H1 (cell line): ENCODE data around the gene DDX51. TPM values are rescaled to one million over a fixed set of nuclear protein-coding genes. Genes with fewer than 3 reads are reported as not detected.

ENCODE experiments used
- CBX5 ChIP-seq: fragments of 300-800, 300-1000 bp; sonication (generic); IDR thresholded peaks from 2 replicates; pipeline ENCODE4 v1.7.1; 2016; ENCODE audit warnings: antibody characterized with exemption, low read length, low read depth
- E2F6 ChIP-seq: IDR thresholded peaks from 2 replicates; pipeline ENCODE4 v1.6.1; 2012; ENCODE audit warnings: inconsistent platforms
- SRF ChIP-seq: IDR thresholded peaks from 2 replicates; pipeline ENCODE4 v1.6.1; 2011; ENCODE audit warnings: mild to moderate bottlenecking, low read depth, low read length, moderate library complexity
- USF2 ChIP-seq: IDR thresholded peaks from 2 replicates; pipeline ENCODE4 v1.6.1; 2011; ENCODE audit warnings: low read length, improper control_type of control experiment
- polyA plus RNA-seq, 7 experiments: library from polyadenylated mRNA; depleted of rRNA in 3 of 7; stranded (reverse) in 5 of 7; unstranded in 2 of 7; fragments of >200 nt in 5 of 7; fragments of 200-250 nt in 2 of 7; gene quantifications; 1 replicate in 5 of 7; 2 replicates in 1 of 7; 4 replicates in 1 of 7; pipeline versions ENCODE4 v1.2.1 to v1.2.3, GENCODE V29; 2011 to 2013; ENCODE audit warnings: missing spikeins in 2 of 7, mixed read lengths in 2 of 7
- total RNA-seq: library from RNA; stranded (reverse); fragmentation: NEBNext Ultra II Directional; extraction: Animal tissue kit (Norgen Biotek cat#: 25700); gene quantifications from 2 replicates; pipeline ENCODE4 v1.2.1, GENCODE V29; 2021
- TF ChIP-seq, protein P1 (sequence below): IDR thresholded peaks from 2 replicates; pipeline ENCODE4 v1.6.1; 2012; ENCODE audit warnings: low read length, inconsistent platforms

The DDX51 gene
- total and polyA plus RNA-seq, 2 of the 8 experiments (the other 6 are each of a cell fraction or from before 2014, with no cell fraction given) = 11.2 to 24.4 TPM

GRCh38 chr12:132173135-132174014, 29.3 kb upstream of the DDX51 start (continued):
- TF ChIP-seq CBX5 = no peak
- TF ChIP-seq E2F6 = no peak
- TF ChIP-seq USF2 = no peak
- TF ChIP-seq SRF = no peak
- TF ChIP-seq, protein P1, sequence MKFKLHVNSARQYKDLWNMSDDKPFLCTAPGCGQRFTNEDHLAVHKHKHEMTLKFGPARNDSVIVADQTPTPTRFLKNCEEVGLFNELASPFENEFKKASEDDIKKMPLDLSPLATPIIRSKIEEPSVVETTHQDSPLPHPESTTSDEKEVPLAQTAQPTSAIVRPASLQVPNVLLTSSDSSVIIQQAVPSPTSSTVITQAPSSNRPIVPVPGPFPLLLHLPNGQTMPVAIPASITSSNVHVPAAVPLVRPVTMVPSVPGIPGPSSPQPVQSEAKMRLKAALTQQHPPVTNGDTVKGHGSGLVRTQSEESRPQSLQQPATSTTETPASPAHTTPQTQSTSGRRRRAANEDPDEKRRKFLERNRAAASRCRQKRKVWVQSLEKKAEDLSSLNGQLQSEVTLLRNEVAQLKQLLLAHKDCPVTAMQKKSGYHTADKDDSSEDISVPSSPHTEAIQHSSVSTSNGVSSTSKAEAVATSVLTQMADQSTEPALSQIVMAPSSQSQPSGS = no peak
